GM15510 (cell line): Measurements from ENCODE around the gene ATXN7L1.

ENCODE experiments used
- POLR2A ChIP-seq: IDR thresholded peaks from 3 replicates; pipeline ENCODE4 v1.6.1; 2011; ENCODE audit warnings: borderline replicate concordance; ENCODE audit not compliant: insufficient read length; ENCODE audit errors: extremely low read depth

ATXN7L1 gene

DNA sequence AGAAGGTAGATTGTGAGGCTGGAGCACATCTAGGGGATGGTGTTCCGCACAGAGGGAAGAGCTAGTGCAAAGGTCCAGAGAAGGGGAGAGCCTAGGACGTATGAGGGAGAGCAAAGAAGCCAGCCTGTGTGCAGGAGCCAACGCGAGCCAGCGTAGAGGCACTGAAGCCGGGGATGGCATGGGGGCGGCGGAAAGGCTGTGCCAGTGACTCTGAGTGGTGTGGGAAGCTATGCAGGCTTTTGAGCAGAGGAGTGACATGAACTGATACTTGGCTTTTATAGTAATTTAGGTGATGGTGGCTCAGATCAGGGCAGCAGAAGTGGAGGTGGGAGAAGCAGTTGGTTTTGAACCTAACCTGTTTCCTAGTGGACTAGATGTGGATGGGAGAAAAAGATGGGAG lies 65.8 kb downstream of the ATXN7L1 start:
- TF ChIP-seq POLR2A, result no peak

DNA sequence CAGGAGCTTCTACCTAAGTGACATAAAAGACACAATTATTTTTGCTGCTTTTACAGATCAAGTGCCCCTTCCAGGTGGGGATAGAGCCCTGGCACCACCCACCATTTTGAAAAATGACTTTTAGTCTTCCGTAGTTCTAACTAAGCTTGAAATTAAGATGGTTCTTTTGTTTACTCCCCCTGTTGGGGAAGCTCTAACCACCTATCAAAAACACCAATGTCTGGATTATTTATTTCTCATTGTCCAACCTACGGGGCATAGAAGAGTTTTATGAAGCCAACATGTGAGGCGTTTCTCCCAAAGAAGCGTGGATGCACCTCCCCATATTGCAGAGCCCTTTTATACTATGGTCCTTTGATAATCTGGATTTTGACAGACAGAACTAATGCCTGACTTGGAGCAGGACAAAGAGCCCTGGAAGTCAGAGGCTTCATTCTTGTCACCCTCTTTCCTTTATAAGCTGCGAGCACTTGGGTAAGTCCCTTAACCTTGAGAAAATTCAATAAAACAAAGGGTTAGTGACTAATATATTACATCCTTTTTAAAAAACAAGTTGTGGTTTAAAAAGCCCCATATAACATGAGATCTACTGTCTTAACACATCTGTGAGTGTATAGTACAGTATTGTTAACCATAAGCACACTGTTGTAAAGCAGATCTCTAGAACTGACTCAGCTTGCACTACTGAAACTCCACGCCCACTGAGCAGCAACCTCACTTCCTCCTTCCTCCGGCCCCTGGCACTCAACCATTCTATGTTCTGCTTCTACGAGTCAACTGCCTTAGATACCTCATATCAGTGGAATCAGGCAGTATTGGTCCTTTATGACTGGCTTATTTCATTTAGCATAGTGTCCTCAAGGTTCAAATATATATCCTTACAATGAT lies 67.5 kb downstream of the ATXN7L1 start:
- TF ChIP-seq POLR2A, result no peak

DNA sequence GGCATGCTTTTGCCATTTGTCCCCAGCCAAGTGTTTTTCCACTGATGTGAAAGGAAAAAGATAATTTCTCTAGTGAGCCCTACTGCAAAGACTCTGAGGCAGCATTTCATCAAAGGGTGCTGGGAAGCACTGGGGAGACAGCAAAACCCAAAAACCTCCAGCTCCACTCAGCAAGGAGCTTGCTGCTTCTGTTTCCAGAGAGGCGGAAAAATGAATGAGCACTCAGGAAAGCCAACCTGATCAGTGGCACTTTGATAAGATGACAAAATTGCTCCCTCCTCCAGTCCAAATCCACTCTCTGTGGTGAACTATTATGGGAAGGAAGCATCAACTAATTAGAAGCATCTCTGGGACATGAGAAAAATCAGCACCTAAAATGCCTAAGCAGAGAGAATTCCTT lies 68.2 kb downstream of the ATXN7L1 start:
- TF ChIP-seq POLR2A, result no peak

DNA sequence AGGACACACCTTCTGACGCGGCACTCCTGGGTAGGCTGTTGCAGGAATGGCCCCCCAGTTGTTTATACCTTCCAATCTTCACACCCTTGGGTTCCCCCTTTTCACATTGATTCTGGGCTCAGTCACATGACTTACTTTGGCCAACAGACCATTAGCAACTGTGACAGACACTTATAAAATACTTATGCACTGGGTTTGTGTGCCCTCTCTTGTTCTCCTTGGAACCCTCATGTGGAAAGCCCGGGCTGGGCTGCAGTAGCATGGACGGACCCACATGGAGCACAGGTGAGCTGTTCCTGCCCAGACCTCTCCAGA lies 69.0 kb downstream of the ATXN7L1 start:
- no peak for TF ChIP-seq POLR2A

DNA sequence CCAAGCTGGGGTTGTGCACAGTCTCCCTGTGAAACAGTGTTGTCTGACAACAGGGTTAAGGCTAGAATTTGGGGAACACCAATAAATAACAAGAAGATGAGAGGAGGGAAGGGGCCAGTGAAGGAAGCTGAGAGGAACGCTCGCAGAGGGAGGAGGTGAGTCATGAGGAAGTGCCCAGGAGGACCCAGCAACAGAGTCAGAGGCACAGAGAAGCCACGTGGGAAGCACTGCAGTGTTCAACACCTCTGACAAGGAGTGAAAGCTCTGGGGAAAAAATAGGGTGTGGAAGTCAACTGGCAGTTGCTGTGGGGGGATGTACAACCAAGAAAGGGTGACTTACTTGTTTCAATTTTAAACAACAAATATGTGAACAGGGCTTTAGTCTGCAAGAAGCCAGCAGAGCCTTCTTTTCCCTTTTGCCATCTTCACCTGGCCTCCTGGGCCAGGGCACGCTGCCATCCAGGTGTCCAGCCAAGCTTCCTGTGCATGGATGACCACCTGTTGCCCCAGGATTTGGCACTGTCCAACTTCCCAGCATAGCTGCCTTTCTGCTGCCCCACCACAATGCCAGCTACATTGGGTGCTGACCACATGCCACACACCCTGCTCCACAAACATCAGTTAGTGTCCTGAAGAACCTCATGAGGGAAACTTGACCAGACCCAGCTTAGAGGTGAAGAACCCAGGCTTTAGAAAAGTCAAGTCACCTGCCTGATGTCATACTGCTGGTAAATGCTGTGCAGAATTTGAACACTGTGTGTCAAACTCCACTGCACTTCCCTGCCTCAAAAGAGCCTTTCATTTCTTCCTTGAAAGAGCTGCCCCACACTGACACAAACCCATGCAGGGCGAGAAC lies 69.6 kb downstream of the ATXN7L1 start:
- no peak for TF ChIP-seq POLR2A

DNA sequence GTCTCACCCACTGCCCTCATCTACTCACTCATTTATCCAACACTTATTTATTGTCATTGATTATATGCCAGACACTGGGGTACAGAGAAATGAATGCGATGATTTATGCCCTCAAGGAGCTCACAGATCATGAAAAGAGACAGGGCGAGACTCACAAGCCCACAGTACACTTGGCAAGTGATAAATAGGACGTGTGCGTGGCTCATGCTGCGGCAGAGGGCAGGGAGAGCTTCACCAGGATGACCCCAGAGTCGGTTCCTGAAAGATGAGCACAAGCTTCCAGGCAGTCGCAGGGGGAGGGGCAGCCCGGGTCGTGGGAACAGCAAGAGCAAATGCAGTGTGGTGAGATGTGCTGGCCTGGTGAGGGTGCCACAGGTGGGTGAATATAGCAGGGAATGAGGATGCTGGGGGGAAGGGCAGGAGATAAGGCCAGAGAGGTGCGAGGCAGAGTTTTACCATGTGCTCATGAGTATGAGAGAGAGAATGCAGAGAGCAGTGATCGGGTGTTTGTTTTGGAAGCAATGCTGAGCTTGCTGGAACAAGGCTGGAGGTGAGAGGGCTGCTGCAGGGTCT lies 70.9 kb downstream of the ATXN7L1 start:
- no peak for TF ChIP-seq POLR2A

DNA sequence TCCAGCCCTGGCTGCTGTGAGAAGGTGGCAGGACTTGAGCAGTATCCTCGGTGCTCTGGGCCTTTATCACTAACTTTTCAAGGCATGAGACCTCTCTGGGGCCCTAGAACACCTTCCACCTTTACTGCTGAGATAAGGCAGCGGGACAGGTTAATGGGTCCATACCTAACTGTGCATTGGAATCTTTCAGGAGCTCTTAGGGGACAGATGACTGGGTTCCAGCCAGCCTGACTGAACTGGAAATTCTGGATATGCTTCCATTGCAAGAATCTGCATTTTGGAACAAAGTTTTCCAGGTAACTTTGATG lies 73.0 kb downstream of the ATXN7L1 start:
- no peak for TF ChIP-seq POLR2A

DNA sequence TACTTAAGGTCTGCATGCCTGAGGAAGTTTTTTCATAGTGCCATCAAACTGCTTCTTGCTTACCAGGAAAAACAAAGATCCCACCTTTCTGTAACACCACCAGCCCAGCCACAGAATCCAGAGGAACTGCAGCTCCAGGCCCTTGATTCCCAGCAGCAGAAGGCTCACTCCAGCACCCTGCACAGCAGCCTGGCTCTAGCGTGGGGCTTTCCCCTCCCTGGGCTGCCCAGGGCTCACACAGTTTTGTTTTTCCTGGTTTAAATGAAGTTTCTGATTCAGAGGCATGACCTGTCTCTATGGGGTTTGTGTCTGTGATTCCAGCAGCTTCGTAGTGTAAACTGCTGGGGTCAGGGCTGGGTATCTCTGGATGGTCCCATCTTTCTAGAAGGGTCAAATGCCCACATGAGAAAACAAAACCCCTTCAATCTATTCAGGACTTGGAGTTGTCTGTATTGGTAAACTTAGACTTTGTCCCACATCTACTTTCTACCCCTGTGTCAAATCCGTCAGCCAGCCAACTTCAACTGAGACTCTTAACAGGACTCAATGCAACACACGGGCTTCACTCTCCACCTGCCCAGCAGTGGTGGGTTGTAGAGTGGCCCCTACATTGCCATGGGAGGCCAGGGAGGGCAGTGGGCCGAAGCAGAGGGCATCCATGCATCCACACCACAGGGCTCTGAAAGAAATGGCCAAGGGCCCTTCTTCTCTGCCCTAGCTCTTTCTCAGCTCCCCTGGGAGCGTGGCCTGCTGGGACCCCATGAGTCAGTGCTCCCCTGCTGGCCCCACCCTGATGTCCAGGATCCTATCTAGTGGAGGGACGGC lies 73.6 kb downstream of the ATXN7L1 start:
- TF ChIP-seq POLR2A, result no peak

DNA sequence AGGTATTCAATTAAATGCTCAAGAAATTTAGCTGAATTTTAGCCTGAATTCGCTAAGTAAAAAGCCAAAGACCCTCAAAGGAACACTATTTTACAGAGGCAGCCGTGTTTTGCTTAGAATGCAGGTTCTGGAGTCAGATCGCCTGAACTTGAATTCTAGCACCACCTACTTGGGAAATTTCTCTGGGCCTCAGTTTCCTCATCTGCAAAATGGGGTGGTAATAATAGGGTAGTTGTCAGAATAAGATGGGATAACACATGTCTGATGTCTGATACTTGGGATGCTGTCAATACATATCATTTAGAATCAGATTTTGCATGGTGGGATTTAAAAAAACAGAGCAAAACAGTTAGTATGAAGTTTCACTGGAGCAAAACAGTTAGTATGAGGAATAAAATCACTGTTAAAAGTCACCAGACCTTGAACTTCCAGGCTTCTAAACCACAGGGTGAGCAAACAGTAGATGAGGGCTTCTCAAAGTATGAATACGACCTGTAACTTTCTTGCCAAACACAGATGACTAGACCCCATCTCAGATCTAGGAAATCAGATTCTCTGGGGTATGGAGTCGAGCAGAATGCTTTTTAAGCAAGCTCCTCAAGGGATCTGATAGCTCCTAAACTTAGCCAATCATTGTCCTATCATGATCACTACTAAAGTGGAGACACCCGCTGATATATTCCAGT lies 75.4 kb downstream of the ATXN7L1 start:
- no peak for TF ChIP-seq POLR2A

DNA sequence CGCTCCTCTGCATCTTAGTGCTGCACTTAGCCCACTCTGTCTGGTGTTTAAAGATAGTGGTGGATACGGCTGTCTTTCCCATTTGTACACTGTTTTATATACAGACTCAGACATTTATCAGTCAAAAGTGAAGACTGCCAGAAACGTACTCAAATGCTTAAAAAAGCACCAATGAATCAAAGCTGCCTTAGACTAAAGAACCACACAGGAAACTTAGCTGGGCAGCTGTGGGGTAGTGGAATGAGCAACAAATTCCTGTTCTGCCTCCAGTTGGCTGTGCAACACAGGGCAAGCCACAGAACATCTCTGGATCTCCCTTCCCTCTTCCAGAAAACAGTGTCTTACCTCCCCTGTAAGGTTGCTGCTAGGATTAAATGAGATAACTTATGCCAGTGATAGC lies 76.0 kb downstream of the ATXN7L1 start:
- no peak for TF ChIP-seq POLR2A

DNA sequence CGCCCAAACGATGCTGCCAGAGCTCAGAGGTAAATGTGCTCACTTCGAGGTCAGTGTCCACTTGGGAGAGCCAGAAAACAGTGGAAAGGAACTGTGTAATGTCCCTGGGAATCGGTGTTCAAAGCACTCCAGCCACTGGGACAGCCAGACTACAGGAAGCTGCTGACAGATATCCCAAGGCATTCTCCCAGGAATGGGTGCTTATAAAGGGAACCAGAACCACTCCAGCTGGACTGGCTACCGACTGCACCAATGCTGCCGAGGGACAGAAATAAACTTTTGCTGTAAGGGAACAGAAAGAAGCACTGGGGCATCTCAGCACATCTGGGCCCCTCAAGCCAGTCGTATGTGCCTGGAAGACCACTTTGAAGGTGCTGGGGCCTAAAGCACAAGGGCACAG lies 76.7 kb downstream of the ATXN7L1 start:
- no peak for TF ChIP-seq POLR2A

DNA sequence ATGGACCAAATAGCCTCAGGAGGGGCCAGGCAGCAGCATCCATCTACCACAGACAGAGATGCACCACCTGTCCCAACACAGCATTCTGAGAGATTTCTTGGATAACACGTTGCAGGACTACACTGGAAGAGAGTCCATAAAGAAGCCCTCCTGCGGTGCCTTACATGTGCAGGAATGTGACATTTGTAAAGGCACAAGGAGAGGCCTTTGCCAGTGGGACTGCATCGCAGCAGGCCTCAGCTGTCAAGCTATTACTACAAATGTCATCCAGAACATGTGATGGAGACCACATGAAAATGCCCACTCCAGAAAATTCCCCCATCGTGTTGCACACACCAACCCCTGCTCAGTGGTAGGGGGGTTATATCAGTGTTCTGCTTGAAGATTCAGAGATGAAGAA lies 77.4 kb downstream of the ATXN7L1 start:
- TF ChIP-seq POLR2A, result no peak

DNA sequence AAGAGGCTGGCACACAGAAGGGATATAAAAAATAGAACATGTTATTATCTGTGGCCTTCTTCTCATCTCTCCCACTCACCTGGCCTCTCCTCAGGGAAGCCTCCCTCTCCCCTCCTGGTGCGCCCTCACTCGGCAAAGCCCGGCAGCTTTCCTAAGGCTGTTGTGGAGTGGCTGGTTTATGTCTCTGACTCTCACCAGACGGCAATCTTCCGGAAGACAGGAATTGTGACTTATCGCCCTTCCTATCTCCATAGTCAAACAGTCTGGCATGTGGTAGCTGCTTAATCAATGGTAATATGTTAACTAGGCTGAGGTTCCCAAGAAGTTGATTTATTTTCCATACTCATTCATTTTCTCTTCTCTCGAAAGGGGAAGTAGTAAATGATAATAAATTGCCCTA lies 78.7 kb downstream of the ATXN7L1 start:
- TF ChIP-seq POLR2A, result no peak

DNA sequence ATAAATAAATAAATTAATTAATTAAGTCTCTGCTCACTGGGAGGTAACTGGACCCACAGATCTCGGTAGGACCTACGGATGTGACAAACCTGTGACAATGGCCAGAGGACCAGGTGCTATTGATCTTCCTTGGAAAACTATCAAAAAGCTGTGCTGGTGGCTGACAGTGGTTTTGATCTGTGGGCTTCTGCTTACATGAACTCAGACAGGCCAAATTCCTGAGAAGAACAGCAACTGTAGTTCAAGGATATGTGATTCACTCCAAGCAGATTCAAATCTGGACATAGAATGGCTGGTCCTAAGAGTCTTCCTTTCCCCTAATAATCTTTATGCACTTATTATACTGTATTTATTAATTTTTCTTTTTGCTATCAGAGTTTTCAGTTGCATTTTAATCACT lies 80.0 kb downstream of the ATXN7L1 start:
- TF ChIP-seq POLR2A, result no peak
